Activated T-cell treated with anti-CD3 and anti-CD28 coated beads, Interleukin-2, amount 50 U/mL, for 72 hours (primary cell): ENCODE results near the gene SCNN1A. TPM values are rescaled to one million over a fixed set of nuclear protein-coding genes. Genes with fewer than 3 reads are reported as not detected.

Experiments
- ATAC-seq, 2 donors: fragments of 150-1000 bp; cut with Tn5 transposase; replicated peaks in 1 of 2; 2 replicates each; pipeline ENCODE4 v1.10.0; 2021; ENCODE audit warnings: moderate library complexity in 2 of 2, mild to moderate bottlenecking in 1 of 2
- DNase-seq, 2 donors: peaks; one replicate each; pipeline ENCODE4 v3.0.0; 2021 to 2022; ENCODE audit warnings: mixed read lengths in 1 of 2
- H3K27ac Mint-ChIP-seq: one replicate; pipeline ENCODE4 v1.8.0; 2022; ENCODE audit warnings: mild to moderate bottlenecking, moderate library complexity, mixed read lengths
- H3K27me3 Mint-ChIP-seq: one replicate; pipeline ENCODE4 v1.8.0; 2022; ENCODE audit warnings: low read depth, mixed read lengths
- H3K36me3 Mint-ChIP-seq, 2 donors: one replicate each; pipeline ENCODE4 v1.8.0; 2022; ENCODE audit warnings: mixed read lengths in 2 of 2, mild to moderate bottlenecking in 1 of 2; ENCODE audit not compliant: insufficient read depth in 2 of 2
- H3K4me1 Mint-ChIP-seq: one replicate; pipeline ENCODE4 v1.8.0; 2022; ENCODE audit warnings: low read depth, mixed read lengths
- H3K4me3 Mint-ChIP-seq, 2 donors: one replicate each; pipeline ENCODE4 v1.8.0; 2022; ENCODE audit warnings: mild to moderate bottlenecking in 2 of 2, mixed read lengths in 2 of 2, moderate library complexity in 2 of 2
- H3K9me3 Mint-ChIP-seq, 2 donors: one replicate each; pipeline ENCODE4 v1.8.0; 2022; ENCODE audit warnings: mixed read lengths in 2 of 2
- total RNA-seq, 2 donors: library from RNA; stranded (reverse); gene quantifications; one replicate each; pipeline ENCODE4 v1.2.3, GENCODE V29; 2022

SCNN1A gene
- total RNA-seq, 2 donors from 2014 or later, result 0.29 to 0.67 TPM

DNA sequence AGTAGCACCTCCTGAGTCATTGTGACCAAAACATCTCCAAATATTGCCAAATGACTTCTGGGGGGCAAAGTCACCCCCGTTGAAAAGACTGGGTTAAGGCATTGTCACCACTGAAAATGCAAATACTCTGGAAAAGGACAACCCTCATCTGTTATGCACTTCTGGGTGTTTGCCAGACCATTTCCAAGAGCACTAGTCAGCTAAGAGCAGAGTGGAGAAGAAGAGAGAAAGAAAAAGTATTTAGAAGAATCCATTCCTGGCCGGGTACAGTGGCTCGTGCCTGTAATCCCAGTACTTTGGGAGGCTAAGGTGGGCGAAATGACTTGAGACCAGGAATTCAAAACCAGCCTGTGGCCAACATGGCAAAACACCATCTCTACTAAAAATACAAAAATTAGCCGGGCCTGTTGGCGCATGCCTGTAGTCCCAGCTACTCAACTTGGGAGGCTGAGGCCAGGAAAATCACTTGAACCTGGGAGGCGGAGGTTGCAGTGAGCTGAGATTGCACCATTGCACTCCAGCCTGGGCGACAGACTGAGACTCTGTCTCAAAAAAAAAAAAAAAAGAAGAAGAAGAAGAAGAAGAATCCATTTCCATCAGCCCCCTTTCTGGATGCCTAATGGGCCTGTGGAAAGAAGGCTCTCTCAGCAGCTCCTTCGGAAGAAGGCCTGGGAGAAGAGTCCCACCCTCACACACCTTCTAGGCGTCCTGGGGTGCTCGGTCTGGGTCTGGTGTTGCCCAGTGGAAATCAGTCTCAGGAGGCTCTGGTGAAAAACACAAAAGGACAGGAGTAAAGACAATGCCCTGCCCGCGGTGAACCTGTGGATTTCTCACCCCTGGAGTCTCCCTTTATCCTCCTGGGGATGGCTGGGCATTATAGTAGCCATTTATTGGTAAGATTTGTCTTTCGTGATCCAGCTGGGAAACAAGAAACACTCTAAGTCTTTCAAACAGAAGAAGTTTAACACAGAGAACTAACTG lies 5.1 kb upstream of the SCNN1A start:
- no peaks in the 10 kb centered on the region for H3K9me3 Mint-ChIP-seq
- ATAC-seq, result no peak

DNA sequence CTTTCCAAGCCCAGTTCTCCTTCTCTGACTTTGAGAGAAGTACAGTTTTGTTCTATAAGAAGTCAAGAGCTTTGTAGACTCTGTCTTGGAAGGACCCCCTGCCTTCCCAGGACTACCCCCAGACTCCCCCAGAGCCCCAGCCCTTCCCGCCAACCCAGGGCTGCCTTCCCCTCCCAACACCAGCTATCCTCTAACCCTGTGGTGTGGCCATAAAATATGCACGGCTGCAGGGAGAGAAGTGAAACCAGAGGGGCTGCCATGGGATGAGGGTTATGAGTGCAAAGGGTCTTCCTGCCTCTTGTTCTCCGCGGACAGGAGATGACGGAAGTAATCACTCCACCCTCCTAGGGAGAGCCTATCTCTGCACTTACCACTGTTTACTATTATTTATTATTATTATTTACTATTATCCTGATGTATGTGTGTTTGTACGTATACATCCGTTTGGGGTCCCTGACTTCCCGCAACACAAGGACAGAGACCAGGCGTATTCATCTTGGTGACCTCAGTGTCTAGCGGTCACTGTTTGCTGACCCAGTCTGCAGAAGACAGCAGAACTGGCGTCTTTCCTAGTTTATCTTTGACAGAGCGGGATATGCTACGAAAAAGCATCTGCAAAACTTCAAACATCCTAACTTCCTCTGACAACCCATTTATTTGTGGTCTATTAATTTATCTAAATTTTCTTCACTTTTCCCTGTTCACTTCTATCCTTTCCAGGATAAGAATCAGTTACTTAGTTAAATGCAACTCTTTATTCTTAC lies 3.5 kb upstream of the SCNN1A start:
- H3K4me1 Mint-ChIP-seq, result peaks cover 17% of the 10 kb centered on the region
- no peaks in the 10 kb centered on the region for H3K9me3 Mint-ChIP-seq
- H3K36me3 Mint-ChIP-seq, result no peaks in the 10 kb centered on the region
- no peak overlapping the region for H3K4me3 Mint-ChIP-seq
- DNase-seq (no peak), ATAC-seq (no peak)
- H3K27me3 Mint-ChIP-seq, result peaks cover 16% of the 10 kb centered on the region
- H3K27ac Mint-ChIP-seq, result no peak overlapping the region

More for the DNA sequence above, 5.1 kb upstream of the SCNN1A start:
- DNase-seq, result no peak
- Mint-ChIP-seq H3K4me1 (peaks cover 16% of the 10 kb centered on the region), H3K36me3 (no peaks in the 10 kb centered on the region), H3K27me3 (peaks cover 15% of the 10 kb centered on the region), H3K4me3 (no peak overlapping the region), H3K27ac (no peak overlapping the region)

DNA sequence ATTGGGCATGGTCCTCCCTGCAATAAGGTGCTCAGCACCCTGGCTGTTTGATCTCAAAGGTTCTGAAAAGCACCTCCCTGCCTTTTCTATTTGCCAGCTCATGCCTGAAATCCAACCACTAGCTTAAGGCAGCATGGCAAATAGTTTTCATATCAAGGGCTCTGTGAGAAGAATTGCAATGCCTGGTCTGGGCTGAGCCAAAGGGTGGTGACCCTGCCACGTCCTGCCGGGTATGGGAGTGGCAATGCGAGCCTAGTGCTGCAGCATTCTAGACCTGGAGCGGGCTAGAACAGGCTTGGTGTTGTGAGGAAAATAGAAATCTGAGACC lies 2.3 kb upstream of the SCNN1A start:
- H3K4me3 Mint-ChIP-seq, result no peak overlapping the region
- no peaks in the 10 kb centered on the region for H3K36me3 Mint-ChIP-seq
- no peak for DNase-seq
- H3K4me1 Mint-ChIP-seq, result peaks cover 28% of the 10 kb centered on the region
- ATAC-seq, result no peak
- no peak overlapping the region for H3K27ac Mint-ChIP-seq
- H3K9me3 Mint-ChIP-seq, result no peaks in the 10 kb centered on the region
- peaks cover 15% of the 10 kb centered on the region for H3K27me3 Mint-ChIP-seq

DNA sequence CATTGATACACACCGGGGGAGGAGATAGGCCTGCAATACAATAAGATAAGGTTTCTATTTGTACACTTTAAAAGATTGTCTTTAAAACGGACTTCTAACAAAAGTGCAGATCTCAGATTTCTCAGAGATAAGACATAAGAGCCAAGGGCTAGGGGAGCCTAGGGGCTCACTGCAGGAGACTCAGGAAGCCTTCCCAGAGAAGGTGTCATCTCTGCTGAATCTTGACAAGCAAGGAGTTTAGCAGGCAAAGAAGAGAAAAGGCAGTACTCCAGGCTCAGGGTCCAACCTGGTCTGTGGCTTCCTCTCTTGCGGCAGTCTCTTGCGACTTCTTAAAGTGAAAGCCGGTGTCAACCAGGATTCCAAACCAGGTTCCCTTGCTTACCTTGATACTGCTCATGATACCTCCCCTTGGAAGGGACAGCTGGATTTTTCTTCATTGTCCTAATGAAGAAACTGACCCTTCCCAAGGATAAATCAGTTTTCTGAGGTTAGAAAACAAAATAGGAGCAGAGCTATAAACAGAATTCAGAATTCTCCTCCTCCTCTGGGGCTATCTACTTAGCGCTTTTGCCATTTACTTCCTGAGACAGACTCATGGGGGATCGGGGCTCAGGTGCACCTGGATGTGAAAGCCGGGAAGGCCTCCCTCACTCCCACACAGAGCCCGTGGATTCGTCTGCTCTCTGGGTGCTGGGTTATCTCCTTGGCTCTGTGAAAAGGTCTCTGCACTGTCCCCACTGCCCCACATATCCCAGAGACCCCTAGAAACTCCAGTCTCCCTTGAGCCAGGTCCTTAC lies 1.7 kb upstream of the SCNN1A start:
- peak overlapping the region; percentile 24 to 50 for H3K4me3 Mint-ChIP-seq

GRCh38 chr12:6376079-6376869 lies 911 bp upstream of the SCNN1A start:
- Mint-ChIP-seq H3K9me3 (no peaks in the 10 kb centered on the region), H3K27me3 (peaks cover 12% of the 10 kb centered on the region), H3K27ac (no peak overlapping the region), H3K4me1 (peaks cover 35% of the 10 kb centered on the region), H3K4me3 (peak overlapping the region; percentile 24 to 50), H3K36me3 (no peaks in the 10 kb centered on the region)
- DNase-seq, result no peak
- ATAC-seq, result peak; percentile 53 to 55

More for the DNA sequence above, 1.7 kb upstream of the SCNN1A start:
- H3K4me1 Mint-ChIP-seq, result peaks cover 34% of the 10 kb centered on the region
- ATAC-seq (peak in 1 of 2 donors; percentile 17), DNase-seq (no peak)
- peaks cover 13% of the 10 kb centered on the region for H3K27me3 Mint-ChIP-seq
- H3K36me3 Mint-ChIP-seq, result no peaks in the 10 kb centered on the region
- no peak overlapping the region for H3K27ac Mint-ChIP-seq
- H3K9me3 Mint-ChIP-seq, result no peaks in the 10 kb centered on the region

DNA sequence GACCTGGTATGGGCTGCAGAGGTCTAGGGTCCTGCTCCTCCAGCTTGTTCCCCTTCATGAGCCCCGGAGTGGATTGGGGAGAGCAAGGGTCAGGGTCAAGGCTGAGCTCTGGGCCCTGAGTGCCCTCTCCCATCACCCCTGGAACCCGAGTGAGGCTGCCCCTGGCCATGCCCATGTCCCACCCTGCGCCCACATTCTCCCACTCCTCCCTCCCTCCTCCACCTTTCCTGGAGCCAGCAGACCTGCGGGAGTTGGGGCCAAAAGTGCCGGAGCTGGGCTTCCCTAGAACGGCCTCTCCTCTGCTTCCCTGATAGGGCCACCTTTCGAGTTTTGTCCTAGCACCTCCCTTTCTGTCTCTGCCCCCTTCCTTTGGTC lies 590 bp downstream of the SCNN1A start:
- H3K27ac Mint-ChIP-seq, result no peak overlapping the region

GRCh38 chr12:6374028-6374785 lies 1.2 kb downstream of the SCNN1A start:
- ATAC-seq (no peak), DNase-seq (no peak)
- Mint-ChIP-seq H3K9me3 (no peaks in the 10 kb centered on the region), H3K27ac (no peak overlapping the region), H3K36me3 (no peaks in the 10 kb centered on the region), H3K27me3 (peaks cover 7% of the 10 kb centered on the region), H3K4me3 (no peak overlapping the region), H3K4me1 (peaks cover 39% of the 10 kb centered on the region)

More for the DNA sequence above, 590 bp downstream of the SCNN1A start:
- H3K4me1 Mint-ChIP-seq, result peaks cover 39% of the 10 kb centered on the region
- no peaks in the 10 kb centered on the region for H3K9me3 Mint-ChIP-seq
- no peaks in the 10 kb centered on the region for H3K36me3 Mint-ChIP-seq
- no peak for DNase-seq
- H3K4me3 Mint-ChIP-seq, result no peak overlapping the region
- peaks cover 7% of the 10 kb centered on the region for H3K27me3 Mint-ChIP-seq
- ATAC-seq, result no peak

- Mint-ChIP-seq H3K4me1 (peaks cover 39% of the 10 kb centered on the region), H3K36me3 (no peaks in the 10 kb centered on the region), H3K9me3 (no peaks in the 10 kb centered on the region), H3K27ac (no peak overlapping the region), H3K4me3 (no peak overlapping the region), H3K27me3 (peaks cover 7% of the 10 kb centered on the region)
- DNase-seq (no peak), ATAC-seq (no peak)
Observed at GRCh38 chr12:6373022-6373787, 2.2 kb downstream of the SCNN1A start.

- no peak overlapping the region for H3K4me3 Mint-ChIP-seq
- DNase-seq, result no peak
- peaks cover 46% of the 10 kb centered on the region for H3K4me1 Mint-ChIP-seq
- H3K9me3 Mint-ChIP-seq, result no peaks in the 10 kb centered on the region
- peaks cover 7% of the 10 kb centered on the region for H3K27me3 Mint-ChIP-seq
- no peak overlapping the region for H3K27ac Mint-ChIP-seq
- H3K36me3 Mint-ChIP-seq, result no peaks in the 10 kb centered on the region
- ATAC-seq, result peak; percentile 50 to 65
Observed at GRCh38 chr12:6372403-6373003, 2.9 kb downstream of the SCNN1A start.

DNA sequence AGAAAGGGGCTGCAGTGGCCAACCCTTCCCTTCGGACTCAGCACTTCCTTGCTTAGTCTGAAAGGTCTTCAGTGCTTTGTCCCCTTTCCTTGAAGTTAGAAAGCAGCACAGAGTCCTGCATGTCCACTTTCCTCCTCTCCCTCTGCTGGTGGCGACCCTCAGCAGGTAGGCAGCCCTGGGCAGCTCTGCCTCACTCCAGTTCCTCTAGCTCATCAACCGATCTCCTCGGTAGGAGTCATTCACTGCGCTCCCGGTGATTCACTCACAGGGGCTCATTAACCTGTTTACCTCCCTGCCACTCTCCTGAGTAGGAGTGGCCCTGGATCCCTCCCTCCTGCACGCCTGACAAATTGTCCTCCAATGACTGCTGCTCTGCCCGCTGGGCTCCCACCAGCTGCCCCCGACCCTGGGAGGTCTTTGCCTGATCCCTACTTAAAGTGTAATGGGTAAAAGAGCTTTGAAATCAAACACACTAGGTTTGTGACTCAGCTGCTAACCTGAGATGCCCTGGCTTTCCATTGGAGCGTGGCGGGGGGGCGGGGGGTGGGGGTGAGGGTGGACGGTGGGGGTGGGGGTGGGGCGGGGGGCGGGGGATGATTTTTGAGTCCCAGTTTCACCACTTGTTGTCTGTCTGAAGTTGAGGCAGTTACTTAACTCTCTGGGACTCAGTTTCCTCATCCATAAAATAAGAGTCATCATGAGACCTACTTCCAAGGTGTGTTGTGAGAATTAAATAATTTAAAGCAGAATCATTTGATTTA lies 4.2 kb downstream of the SCNN1A start:
- no peak for ATAC-seq
- DNase-seq, result no peak
- Mint-ChIP-seq H3K4me1 (peaks cover 42% of the 10 kb centered on the region), H3K4me3 (no peak overlapping the region), H3K27ac (no peak overlapping the region), H3K9me3 (no peaks in the 10 kb centered on the region), H3K36me3 (no peaks in the 10 kb centered on the region), H3K27me3 (peaks cover 7% of the 10 kb centered on the region)
